H9 (cell line): ENCODE results near the gene OSBPL1A. TPM values are rescaled to one million over a fixed set of nuclear protein-coding genes. Genes with fewer than 3 reads are reported as not detected.

Experiments used
- DNase-seq: peaks from one replicate; pipeline ENCODE4 v3.0.0-alpha.2; 2017
- H2AFZ ChIP-seq: one replicate; pipeline ENCODE4 v1.6.1; 2013; ENCODE audit warnings: mild to moderate bottlenecking, low read length, control low read depth, moderate library complexity
- H2AK5ac ChIP-seq: 2 replicates; pipeline ENCODE4 v1.6.1; 2013; ENCODE audit warnings: low read length, control low read depth, mixed read lengths; ENCODE audit not compliant: insufficient read length
- H2BK120ac ChIP-seq: one replicate; pipeline ENCODE4 v1.6.1; 2013; ENCODE audit warnings: low read depth, mild to moderate bottlenecking, low read length, control low read depth, inconsistent platforms; ENCODE audit not compliant: poor library complexity, severe bottlenecking
- H2BK12ac ChIP-seq: 2 replicates; pipeline ENCODE4 v1.6.1; 2013; ENCODE audit warnings: low read length, control low read depth, mixed read lengths, low read depth; ENCODE audit not compliant: insufficient read length
- H2BK15ac ChIP-seq: 2 replicates; pipeline ENCODE4 v1.6.1; 2013; ENCODE audit warnings: low read depth, low read length, control low read depth
- H2BK20ac ChIP-seq: one replicate; pipeline ENCODE4 v1.6.1; 2013; ENCODE audit warnings: low read depth, mild to moderate bottlenecking, low read length, control low read depth, inconsistent platforms; ENCODE audit not compliant: poor library complexity, severe bottlenecking
- H2BK5ac ChIP-seq: 2 replicates; pipeline ENCODE4 v1.6.1; 2013; ENCODE audit warnings: low read length, control low read depth, mixed read lengths; ENCODE audit not compliant: insufficient read length
- H3K14ac ChIP-seq: 2 replicates; pipeline ENCODE4 v1.6.1; 2013; ENCODE audit warnings: low read length, control low read depth; ENCODE audit not compliant: insufficient read depth
- H3K18ac ChIP-seq: 2 replicates; pipeline ENCODE4 v1.6.1; 2013; ENCODE audit warnings: low read depth, mild to moderate bottlenecking, mixed read lengths, low read length, control low read depth; ENCODE audit not compliant: insufficient read length
- H3K23ac ChIP-seq: 2 replicates; pipeline ENCODE4 v1.6.1; 2013; ENCODE audit warnings: low read length, control low read depth, mixed read lengths, low read depth; ENCODE audit not compliant: insufficient read length
- H3K23me2 ChIP-seq: 2 replicates; pipeline ENCODE4 v1.6.1; 2013; ENCODE audit warnings: low read depth, mild to moderate bottlenecking, mixed read lengths, low read length, control low read depth; ENCODE audit not compliant: insufficient read length, poor library complexity, severe bottlenecking
- H3K27ac ChIP-seq: 2 replicates; pipeline ENCODE4 v1.5.1; 2013; ENCODE audit warnings: low read length, control low read depth, mixed read lengths, low read depth; ENCODE audit not compliant: insufficient read length
- H3K27me3 ChIP-seq: 2 replicates; pipeline ENCODE4 v1.6.1; 2013; ENCODE audit warnings: low read length, control low read depth, inconsistent platforms; ENCODE audit not compliant: insufficient read depth
- H3K4ac ChIP-seq: 2 replicates; pipeline ENCODE4 v1.6.1; 2013; ENCODE audit warnings: low read depth, mild to moderate bottlenecking, control low read depth, inconsistent platforms, low read length, moderate library complexity
- H3K4me1 ChIP-seq: 2 replicates; pipeline ENCODE4 v1.6.1; 2013; ENCODE audit warnings: low read length, control low read depth, inconsistent platforms; ENCODE audit not compliant: insufficient read depth
- H3K4me2 ChIP-seq: 2 replicates; pipeline ENCODE4 v1.6.1; 2013; ENCODE audit warnings: low read length, control low read depth, mixed read lengths; ENCODE audit not compliant: insufficient read length, insufficient read depth
- H3K56ac ChIP-seq: 2 replicates; pipeline ENCODE4 v1.6.1; 2013; ENCODE audit warnings: low read depth, mild to moderate bottlenecking, mixed read lengths, low read length, control low read depth; ENCODE audit not compliant: insufficient read length
- H3K79me1 ChIP-seq: 2 replicates; pipeline ENCODE4 v1.6.1; 2013; ENCODE audit warnings: low read depth, mild to moderate bottlenecking, moderate library complexity, low read length, control low read depth, inconsistent platforms; ENCODE audit not compliant: insufficient read depth, poor library complexity, severe bottlenecking
- H3K79me2 ChIP-seq: 2 replicates; pipeline ENCODE4 v1.6.1; 2013; ENCODE audit warnings: low read length, control low read depth, inconsistent platforms; ENCODE audit not compliant: insufficient read depth
- H3K9ac ChIP-seq: 2 replicates; pipeline ENCODE4 v1.6.1; 2013; ENCODE audit warnings: low read length, control low read depth, mixed read lengths; ENCODE audit not compliant: insufficient read length; ENCODE audit errors: extremely low read depth
- H3K9me3 ChIP-seq: one replicate; pipeline ENCODE4 v1.6.1; 2013; ENCODE audit warnings: low read depth, low read length, inconsistent platforms; ENCODE audit not compliant: control insufficient read depth
- H3T11ph ChIP-seq: one replicate; pipeline ENCODE4 v1.6.1; 2013; ENCODE audit warnings: mild to moderate bottlenecking, low read length, control low read depth, inconsistent platforms
- H4K20me1 ChIP-seq: one replicate; pipeline ENCODE4 v1.6.1; 2013; ENCODE audit not compliant: control insufficient read depth, insufficient read length, insufficient read depth
- H4K5ac ChIP-seq: 2 replicates; pipeline ENCODE4 v1.6.1; 2013; ENCODE audit warnings: low read depth, mild to moderate bottlenecking, mixed read lengths, low read length, control low read depth; ENCODE audit not compliant: insufficient read length
- H4K8ac ChIP-seq: replicated peaks from 2 replicates; pipeline ENCODE4 v1.6.1; 2013; ENCODE audit warnings: low read length, control low read depth, mixed read lengths, low read depth; ENCODE audit not compliant: insufficient read length
- H4K91ac ChIP-seq: 2 replicates; pipeline ENCODE4 v1.6.1; 2013; ENCODE audit warnings: low read depth, mild to moderate bottlenecking, moderate library complexity, mixed read lengths, low read length, control low read depth; ENCODE audit not compliant: insufficient read length
- H3K27ac Mint-ChIP-seq, 3 experiments: 2 replicates in 2 of 3; 3 replicates in 1 of 3; pipeline ENCODE4 v1.8.0; 2020 to 2021; ENCODE audit warnings: mixed read lengths in 3 of 3, mild to moderate bottlenecking in 1 of 3, moderate library complexity in 1 of 3
- H3K27me3 Mint-ChIP-seq: 2 replicates; pipeline ENCODE4 v1.8.0; 2021; ENCODE audit warnings: low read depth, mild to moderate bottlenecking, moderate library complexity, mixed read lengths
- H3K36me3 Mint-ChIP-seq, 3 experiments: 2 replicates in 2 of 3; 3 replicates in 1 of 3; pipeline ENCODE4 v1.8.0; 2020 to 2021; ENCODE audit warnings: low read depth in 3 of 3, mixed read lengths in 3 of 3; ENCODE audit not compliant: insufficient read depth in 1 of 3
- H3K4me1 Mint-ChIP-seq, 2 experiments: 2 replicates each; pipeline ENCODE4 v1.8.0; 2020; ENCODE audit warnings: mixed read lengths in 2 of 2
- H3K4me3 Mint-ChIP-seq, 2 experiments: 2 replicates in 1 of 2; 3 replicates in 1 of 2; pipeline ENCODE4 v1.8.0; 2020 to 2021; ENCODE audit warnings: mild to moderate bottlenecking in 2 of 2, mixed read lengths in 2 of 2, moderate library complexity in 1 of 2
- H3K9me3 Mint-ChIP-seq, 2 experiments: 2 replicates in 1 of 2; 3 replicates in 1 of 2; pipeline ENCODE4 v1.8.0; 2020; ENCODE audit warnings: mild to moderate bottlenecking in 2 of 2, mixed read lengths in 2 of 2, moderate library complexity in 1 of 2
- CTCF ChIP-seq: fragments of 200-600 bp; sonication (generic); conservative IDR thresholded peaks from 3 replicates; pipeline ENCODE4 v1.8.0; 2021; ENCODE audit warnings: antibody characterized with exemption, mild to moderate bottlenecking
- WGBS: extraction: QIAGEN DNeasy Blood & Tissue Kit; methylation state at CpG from one replicate; pipeline ENCODE4 v1.1.7; 2013; ENCODE audit warnings: missing lambda C conversion rate, low lambda C conversion rate, mixed read lengths; ENCODE audit not compliant: insufficient read length; ENCODE audit errors: extremely low coverage; 5-methylcytosine and 5-hydroxymethylcytosine counted together
- total RNA-seq: library from RNA; stranded (reverse); gene quantifications from 2 replicates; pipeline ENCODE4 v1.2.1, GENCODE V29; 2021

The OSBPL1A gene
- total RNA-seq, 1 experiment from 2014 or later, result 33.9 TPM

- Mint-ChIP-seq H3K27ac (0 out of 7 replicates have a peak overlapping the region, but pooled peaks of 1 of the 3 experiments have one; percentile 0), H3K4me3 (no peak overlapping the region), H3K4me1 (peaks cover 37 to 40% of the 10 kb centered on the region in 2 experiments), H3K27me3 (no peaks in the 10 kb centered on the region), H3K36me3 (peaks cover 26 to 35% (median 31%) of the 10 kb centered on the region in 3 experiments), H3K9me3 (no peaks in the 10 kb centered on the region)
- Histone ChIP-seq H3K27me3 (no peaks in the 10 kb centered on the region), H4K91ac (no peak overlapping the region), H3K27ac (no peak overlapping the region), H2AFZ (no peak overlapping the region), H3K9me3 (no peaks in the 10 kb centered on the region), H4K5ac (no peak overlapping the region), H2AK5ac (no peak overlapping the region), H3K79me2 (no peaks in the 10 kb centered on the region), H3T11ph (no peak overlapping the region), H3K4me1 (peaks cover 5% of the 10 kb centered on the region; the same call in 1 of the 2 replicates), H3K4me2 (no peak overlapping the region), H3K56ac (no peak overlapping the region), H2BK5ac (no peak overlapping the region), H3K9ac (no peak overlapping the region), H3K4ac (no peak overlapping the region), H3K23ac (no peak overlapping the region), H2BK20ac (no peak overlapping the region), H3K23me2 (no peaks in the 10 kb centered on the region), H3K18ac (no peak overlapping the region), H2BK120ac (no peak overlapping the region), H4K8ac (no peak overlapping the region), H2BK12ac (no peak overlapping the region), H2BK15ac (no peak overlapping the region), H4K20me1 (no peaks in the 10 kb centered on the region), H3K14ac (no peak overlapping the region), H3K79me1 (peaks cover 3% of the 10 kb centered on the region)
- TF ChIP-seq CTCF, result no peak
- WGBS, result no CpG with 5 or more reads among the region's 1 CpG
- DNase-seq, result no peak
These were observed 24.3 kb downstream of the OSBPL1A start for GRCh38 chr18:24373328-24373727.
